GM04504 (cell line): ENCODE results near the gene RNF146.
A peak's percentile ranks its signal among the peaks of the same experiment; 100 is the strongest.
"Not testable (repeated sequence)": the region's sequence is repeated elsewhere in the genome, so short reads cannot be mapped to it uniquely, and the experiment has no call there.

Source experiments
- DNase-seq: peaks from one replicate; pipeline ENCODE4 v3.0.0-alpha.2; 2012; ENCODE audit warnings: low read depth

The RNF146 gene

DNA sequence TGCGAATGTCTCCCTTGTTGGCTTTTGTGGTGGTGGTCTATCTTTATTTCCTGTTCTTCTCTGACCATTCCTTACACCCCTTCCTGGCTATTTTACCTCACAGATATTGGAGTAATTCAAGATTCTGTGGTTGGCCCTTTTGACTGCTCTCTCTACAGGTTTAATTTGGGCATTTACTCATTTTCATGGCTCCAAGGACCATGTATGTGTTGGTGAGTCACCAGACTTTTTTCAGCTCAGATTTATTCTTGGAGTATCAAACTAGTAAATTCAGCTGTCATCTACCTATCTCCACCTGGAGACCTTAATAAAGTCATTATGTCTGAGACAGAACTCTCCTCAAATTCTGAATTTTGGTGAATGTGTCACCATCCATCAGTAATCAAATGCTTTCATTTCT, 15.5 kb downstream of the RNF146 start:
- DNase-seq, result no peak

DNA sequence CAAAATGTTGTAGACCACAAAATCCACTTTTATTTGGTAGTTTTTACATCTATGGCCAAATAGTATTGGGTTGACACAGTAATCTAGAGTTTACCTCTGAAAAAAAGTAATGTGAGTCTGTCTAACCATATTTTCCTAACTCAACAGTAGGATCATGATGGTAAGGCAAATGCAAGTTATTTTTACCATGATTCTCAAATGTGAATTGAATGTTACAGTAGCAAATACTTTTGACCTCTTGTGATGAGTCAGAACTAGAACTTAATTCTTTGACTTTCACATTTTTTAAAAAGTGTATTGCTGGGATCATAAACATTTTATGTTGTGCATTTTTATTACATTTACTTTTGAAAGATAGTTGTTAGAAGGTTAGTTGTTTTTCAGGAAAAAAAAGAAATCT, 22.0 kb downstream of the RNF146 start:
- DNase-seq, result no peak

DNA sequence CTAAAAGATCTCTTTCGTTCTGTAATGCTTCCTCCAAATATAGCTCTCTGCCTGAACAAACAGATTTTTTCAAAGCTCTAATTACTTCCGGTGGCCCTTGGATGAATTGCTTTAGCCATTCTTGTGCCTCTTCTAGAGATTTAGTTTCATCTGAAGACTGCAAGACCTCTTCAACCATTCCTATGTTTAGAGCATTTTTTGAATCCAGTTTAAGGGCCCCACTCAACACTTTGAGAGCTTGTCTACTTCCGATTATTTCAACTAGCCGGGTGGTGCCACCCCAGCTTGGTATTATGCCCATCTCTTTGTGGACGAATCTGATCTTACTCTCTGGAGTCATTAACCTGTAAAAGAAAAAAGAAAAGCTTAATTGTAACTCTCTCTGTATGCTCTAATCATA, 23.3 kb downstream of the RNF146 start:
- no peak for DNase-seq

DNA sequence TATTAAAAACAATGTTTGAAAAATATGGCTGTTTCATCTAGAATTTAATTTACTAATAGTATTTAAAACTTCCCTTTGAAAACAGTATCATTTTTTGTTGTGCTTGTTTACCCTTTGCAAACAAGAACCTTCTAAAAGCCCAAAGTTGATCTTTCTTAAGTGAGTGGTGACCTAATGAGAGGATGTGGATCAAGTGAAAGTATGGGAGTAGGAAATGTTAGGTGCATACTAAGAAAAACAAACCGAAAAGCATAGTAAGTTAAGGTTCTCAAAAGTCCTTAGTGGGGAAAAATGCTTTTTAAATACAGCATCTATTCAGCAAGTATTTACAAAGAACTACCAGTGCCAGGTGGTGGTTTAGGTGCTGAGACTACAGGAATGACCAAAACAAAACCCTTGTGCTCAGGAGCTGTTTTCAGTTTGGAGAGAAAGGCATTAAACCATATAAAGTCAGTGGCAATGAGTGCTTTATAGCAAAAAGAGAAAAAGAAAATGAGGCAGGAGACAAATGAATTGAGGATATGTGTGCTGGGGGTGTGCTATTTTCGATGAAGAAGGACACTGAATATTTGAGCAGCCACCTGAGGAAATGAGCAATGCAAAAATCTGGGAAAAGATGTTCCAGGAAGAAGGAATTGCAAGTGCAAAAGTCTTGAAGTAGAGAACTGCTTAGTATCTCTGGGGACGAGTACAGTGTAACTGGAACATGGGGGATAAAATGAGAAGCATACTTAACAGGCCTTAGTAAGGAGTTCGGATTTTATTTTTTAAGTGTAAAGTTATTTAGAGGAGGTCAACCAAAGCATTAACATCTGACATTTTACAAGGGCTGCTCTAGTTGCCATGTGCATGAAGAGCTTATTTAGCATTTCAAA, 24.0 kb downstream of the RNF146 start:
- no peak for DNase-seq

DNA sequence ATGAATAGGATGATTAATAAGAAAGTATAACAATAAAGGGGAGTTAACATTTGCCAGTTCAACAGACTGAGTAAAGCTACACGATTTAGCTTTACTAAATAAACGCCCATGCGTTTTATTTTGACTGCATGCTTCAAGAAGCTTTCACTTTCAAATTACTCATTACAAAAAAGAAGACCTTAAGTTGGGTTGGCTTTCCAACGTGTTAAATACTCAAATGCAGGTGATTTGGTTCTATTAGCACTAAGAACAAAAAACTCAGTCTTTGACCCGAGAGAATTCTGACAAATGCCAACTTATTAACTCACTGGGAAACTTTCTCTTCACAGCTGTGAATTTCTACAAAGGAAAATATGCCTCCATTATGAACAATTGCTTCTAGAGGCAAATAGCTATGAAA, 24.8 kb downstream of the RNF146 start:
- DNase-seq, result no peak

DNA sequence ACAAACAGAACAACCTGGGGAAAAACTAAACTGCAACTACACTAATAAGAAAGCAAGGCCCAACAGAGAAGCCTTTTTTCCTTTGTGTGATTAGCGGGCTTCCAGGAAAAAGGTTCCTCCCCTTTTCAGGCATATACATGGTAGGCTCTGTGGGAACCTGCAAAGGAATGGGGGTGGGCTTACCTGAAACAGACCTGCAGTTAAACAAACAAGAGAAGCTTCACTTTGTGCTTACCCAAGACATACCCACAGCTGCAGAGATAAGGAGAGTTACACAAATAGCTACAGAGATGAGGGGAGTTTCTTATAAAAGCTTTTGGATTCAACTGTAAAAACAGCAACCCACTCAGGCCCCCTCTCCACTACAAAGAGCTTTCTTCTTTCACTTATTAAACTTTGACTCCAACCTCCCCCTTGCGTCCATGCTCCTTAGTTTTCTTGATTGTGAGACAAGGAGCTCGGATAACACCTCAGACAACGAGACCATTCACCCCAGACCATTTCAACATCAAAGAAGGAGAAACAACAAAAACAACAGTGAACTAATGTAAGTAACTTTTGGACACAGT, 30.9 kb downstream of the RNF146 start:
- no peak for DNase-seq

DNA sequence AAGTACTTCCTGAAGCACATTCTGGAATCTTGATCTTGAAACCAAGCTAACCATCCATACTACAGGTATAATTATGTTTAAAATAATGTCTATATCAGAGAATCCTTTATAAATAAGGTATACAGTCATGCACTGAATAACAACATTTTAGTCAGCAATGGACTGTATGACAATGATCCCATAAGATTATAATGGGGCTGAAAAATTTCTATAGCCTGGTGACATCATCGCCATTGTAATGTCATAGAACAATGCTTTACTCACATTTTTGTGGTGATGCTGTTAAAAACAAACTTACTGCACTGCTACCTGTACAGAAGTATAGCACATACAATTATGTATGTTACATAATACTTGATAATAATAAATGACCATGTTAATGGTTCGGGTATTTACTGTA, 31.8 kb downstream of the RNF146 start:
- DNase-seq, result no peak

DNA sequence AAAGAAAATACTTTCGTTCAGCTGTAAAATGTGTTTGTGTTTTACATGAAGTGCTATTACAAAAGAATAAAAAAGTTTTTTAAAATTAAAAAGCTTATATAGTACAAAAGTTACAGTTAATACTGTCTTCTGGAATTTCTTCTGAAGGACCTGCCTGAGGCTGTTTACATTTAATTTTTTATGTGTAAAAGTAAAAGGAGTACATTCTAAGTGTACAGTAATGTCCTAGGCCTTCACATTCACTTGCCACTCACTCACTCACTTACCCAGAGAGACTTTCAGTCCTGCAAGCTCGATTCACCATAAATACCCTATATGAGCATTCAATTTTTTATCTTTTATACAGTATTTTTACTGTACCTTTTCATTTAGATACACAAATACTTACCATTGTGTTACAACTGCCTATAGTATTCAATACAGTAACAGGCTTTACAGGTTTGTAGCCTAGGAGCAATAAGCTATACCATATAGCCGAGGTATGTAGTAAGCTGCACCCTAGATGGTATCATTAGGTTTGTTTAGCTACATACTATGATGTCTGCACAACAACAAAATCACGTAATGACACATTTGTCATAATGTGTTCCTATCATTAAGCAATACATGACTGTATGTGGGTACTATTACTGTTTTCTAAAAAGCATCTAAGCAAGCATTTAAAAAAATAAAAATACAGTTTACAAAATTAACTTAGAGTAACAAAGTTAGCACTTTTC, 33.0 kb downstream of the RNF146 start:
- DNase-seq, result no peak

DNA sequence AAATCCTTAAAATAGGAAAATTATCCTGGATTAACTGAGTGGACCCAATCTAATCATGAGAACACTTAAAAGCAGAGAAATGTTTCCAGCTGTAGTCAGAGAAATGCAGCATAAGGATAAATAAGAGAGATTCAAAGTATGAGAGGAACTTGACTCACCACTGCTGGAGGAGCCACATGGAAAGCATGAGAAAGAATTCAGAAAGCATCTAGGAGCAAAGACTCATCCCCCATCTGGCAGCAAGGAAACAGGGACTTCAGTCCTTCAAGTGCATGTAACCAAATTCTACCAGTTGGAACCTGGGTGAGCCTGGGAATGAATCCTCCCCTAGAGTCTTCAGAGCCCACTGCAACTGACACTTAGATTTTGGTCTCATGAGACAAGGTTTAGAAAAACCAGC, 33.7 kb downstream of the RNF146 start:
- peak; percentile 70 for DNase-seq

DNA sequence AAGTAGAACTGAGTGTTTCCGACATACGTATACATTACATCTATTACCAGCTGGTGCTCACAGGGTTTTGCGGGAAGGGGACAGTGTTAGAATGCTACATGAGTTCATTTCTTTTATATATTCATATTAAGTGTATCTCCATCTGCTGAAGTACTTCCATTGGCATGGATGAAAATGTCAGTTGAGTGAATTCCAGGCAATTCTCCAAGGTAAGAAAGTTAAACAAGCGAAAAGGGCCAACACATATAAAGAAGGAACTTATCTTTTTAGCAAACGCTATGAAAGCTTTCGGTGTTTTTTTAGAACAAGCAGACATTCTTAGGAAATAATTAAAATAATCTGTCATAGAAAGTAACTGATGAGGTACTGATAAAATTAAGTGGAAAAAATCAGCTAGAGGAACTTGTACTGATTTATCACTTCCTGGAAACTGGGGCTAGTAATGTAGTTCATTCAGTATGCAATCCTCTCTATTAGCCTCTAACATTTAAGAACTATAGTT, 34.6 kb downstream of the RNF146 start:
- DNase-seq, result no peak

DNA sequence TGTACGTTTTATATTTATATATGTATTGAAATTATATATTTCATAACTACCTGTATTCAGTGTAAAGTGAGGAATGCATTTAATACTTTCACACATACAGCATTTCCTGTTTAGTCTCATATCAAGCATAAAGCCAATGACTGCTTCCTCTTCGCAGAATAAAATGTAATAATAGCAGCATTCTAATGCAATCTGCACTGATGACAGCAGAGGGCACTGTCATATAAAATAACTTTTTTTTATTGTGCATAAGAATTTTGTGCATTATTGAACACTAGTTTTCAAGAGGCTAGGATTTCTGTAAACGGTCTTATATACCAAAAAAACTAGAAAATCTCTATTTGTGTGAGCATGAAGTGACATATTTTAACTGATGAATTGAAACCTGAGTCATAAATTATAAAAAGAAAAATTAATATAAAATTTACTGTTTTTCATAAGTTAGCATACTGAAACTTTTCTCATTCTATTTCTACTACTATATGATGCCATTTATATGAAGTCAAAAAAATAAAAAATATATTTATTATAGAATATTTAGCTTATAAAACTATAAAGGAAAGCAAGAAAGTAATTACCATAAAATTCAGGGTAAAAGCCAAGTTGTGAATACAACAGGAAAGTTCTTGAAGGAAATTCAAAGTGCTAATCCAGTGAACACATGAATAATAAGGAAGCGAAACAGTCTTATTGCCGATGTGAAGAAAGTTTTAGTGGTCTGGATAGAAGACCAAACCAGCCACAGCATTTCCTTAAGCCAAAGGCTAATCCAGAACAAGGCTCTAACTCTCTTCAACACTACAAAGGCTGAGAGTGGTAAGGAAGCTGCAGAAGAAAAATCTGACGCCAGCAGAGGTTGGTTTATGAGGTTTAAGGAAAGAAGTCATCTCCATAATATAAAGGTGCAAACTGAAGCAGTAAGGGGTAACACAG, 36.3 kb downstream of the RNF146 start:
- peak; percentile 18 for DNase-seq

DNA sequence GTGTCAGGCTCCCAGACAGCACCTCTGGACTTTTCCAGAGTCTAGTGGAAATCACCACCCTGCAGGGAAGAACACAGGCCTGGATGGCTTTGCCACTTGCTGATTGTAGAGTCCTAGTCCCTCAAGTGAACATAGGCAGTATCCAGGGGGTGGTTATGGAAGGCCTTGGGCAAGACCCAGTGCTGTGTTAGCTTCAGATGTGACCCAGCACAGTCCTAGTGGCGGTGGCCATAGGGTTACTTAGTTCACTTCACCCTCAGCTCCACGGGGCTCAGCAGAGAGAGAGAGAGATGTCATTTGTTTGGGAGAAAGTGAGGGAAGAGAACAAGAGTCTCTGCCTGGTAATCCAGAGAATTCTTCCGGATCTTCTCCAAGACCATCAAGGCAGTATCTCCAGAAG, 37.3 kb downstream of the RNF146 start:
- no peak for DNase-seq

DNA sequence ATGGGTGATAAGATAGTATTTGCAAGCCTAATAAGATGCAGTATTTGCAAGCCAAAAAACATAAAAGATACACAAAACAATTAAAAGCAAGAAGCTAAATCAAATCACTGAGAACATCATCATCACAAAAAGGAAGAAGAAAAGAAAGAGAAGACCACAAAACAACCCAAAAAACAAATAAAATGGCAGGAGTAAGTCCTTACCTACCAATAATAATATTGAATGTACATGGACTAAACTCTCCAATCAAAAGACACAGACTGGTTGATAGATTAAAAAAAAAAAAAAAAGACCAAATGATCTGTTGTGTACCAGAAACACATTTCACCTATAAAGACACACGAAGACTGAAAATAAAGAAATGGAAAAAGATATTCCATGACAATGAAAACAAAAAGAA, 39.1 kb downstream of the RNF146 start:
- no peak for DNase-seq

DNA sequence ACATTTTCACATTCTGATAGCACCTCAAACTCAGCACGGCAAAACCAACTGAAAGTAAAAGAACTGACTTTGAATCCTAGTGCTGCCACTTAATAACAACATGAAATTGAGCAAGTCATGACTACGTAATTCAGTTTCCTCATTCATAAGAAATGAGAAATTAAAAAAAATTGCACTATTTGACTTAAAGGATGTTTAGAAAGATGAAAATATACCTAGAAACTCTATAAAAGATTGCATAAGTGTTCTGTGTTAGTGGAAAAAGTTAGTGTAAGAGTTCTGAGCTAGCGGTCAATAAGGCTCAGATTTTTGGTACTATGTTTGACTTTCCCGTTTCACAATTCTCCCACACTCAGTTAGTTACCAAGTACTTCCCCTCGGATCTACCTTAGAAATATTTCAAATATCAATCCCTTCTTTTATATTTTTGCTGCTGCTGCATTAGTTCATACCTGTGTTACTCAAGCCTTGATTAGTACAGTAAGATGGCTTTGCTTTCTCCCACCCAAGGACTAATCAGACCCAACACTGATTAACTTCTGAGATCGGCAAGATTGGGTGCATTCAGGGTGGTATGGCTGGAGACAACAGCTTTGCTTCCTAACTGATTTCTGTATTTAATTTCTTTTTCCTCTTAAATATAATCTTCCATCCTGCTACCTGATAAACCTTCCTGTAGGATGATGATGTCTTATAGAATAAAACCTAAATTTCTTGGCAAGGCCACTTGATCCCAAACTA, 50.9 kb downstream of the RNF146 start:
- DNase-seq, result no peak

DNA sequence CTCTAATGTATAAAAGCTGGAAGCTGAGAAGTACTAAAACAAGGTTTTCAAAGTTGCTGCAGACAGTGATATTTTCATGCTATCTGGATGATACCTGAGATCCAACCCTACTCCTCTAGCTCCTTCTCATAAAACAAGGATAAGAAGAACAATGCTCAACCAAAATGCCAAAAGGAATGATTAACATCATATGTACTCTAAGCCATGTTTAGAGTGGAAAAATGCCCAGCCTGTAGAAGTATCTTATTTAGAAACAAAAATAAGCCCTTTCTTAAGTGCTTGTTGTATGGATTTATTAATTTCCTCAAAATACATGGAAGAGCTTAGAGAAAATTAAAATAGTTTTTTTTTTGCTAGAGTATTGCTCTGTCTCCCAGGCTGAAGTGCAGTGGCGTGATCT, 53.0 kb downstream of the RNF146 start:
- DNase-seq, result no peak

DNA sequence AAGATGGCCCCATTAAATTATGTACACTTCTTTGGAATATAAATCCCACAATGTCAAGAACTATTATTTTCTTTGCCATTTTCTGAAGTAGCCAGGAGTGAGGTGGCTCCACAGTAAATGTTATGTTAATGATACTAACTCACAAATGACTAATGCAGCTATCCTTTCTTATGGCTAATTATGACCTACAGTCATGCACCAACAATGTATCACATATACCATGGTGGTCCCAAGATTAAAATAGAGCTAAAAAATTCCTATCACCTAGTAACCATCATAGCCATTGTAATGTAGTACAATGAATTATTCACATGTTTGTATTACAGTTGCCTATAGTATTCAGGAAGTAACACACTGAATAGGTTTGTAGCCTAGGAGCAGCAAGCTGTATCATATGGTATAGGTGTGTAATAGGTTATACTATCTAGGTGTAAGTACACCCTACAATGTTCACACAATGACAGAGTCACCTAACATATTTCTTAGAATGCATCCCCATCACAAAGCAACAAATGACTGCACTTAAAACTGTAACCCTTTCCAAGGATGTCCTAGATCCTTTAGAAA, 61.5 kb downstream of the RNF146 start:
- DNase-seq, result no peak

DNA sequence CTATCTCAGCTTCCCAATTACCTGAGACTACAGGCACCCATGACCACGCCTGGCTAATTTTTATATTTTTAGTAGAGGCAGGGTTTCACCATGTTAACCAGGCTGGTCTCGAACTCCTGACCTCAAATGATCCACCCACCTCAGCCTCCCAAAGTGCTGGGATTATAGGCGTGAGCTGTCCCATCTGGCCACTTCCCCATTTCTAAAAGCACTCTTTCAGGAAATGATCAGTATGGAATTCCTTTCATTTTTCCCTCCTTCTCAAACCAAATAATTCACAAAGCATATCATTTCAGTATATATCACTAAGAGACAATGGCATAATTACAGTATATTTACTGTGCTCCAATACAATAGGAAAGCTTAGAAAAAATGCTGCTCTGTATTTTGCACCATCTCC, 64.6 kb downstream of the RNF146 start:
- not testable (repeated sequence) for DNase-seq

DNA sequence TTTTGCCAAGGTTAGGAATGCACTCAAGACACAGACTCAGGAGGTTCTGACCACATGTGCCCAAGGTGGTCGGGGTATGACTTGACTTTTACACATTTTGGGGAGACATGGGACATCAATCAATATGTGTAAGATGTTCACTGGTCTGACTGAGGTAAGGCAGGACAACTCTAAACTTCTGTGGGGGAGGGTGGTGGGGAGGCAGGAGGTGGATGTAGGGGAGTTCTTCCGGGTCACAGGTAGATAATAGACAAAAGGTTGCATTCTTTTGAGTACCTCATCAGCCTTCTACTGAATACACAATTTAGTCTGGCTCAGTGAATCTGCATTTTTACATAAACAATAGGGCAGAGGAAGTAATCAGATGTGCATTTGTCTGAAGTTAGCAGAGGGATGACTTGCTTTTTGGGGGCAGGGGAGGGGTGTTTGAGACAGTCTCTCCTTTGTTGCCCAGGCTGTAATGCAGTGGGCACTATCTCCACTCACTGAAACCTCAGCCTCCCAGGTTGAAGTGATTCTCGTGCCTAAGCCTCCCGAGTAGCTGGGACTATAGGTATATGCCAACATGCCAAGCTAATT, 65.8 kb downstream of the RNF146 start:
- DNase-seq, result no peak
